Measurements from ENCODE around the gene ATP2C1.

DNA sequence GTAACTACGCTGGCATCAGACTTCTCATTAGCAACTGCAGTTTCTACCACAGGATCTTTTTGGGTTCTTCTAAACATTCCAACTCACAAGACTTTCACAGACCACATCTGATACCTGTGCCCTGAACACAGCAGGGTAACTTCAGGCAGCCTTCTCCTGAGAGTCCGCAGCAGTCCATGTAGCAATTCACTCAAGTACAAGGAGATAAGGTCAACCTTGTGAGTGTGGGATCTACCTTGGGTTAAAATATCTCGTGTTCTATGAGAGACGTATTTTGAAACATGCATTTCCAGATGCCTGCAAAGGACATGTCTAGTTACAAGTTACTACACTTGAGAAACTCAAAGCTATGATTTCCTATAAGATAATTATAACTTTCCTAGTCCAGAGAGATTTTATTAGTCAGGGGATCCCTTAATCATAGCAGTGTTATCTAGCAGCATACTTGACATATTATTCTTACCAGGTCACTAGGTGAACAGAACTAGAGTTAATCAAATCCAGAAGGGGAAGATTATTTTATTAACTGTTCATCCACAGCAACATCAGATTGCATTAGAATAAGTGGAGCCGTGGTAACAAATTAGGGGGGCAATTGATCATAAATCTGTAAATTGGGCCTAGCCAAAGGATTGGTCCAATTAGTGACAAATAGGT, 66.4 kb downstream of the ATP2C1 start:
- TF ChIP-seq EZH2phosphoT487 (IDR thresholded peaks at IDR 0.05; ENCODE audit: borderline replicate concordance, low read length) (no peak), EZH2 (IDR thresholded peaks at IDR 0.05; ENCODE audit: low read length, unreplicated experiment) (no peak)
- TF ChIP-seq, protein P1, sequence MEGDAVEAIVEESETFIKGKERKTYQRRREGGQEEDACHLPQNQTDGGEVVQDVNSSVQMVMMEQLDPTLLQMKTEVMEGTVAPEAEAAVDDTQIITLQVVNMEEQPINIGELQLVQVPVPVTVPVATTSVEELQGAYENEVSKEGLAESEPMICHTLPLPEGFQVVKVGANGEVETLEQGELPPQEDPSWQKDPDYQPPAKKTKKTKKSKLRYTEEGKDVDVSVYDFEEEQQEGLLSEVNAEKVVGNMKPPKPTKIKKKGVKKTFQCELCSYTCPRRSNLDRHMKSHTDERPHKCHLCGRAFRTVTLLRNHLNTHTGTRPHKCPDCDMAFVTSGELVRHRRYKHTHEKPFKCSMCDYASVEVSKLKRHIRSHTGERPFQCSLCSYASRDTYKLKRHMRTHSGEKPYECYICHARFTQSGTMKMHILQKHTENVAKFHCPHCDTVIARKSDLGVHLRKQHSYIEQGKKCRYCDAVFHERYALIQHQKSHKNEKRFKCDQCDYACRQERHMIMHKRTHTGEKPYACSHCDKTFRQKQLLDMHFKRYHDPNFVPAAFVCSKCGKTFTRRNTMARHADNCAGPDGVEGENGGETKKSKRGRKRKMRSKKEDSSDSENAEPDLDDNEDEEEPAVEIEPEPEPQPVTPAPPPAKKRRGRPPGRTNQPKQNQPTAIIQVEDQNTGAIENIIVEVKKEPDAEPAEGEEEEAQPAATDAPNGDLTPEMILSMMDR (conservative IDR thresholded peaks at IDR 0.05; ENCODE audit: low read depth, low read length), result no peak

Measured in PC-3 (cell line).